Vagina (tissue), 2 donors: ENCODE data around the gene UTP11. TPM values are rescaled to one million over a fixed set of nuclear protein-coding genes. Genes with fewer than 3 reads are reported as not detected.

Experiments
- DNase-seq, 2 donors: peaks; one replicate each; pipeline ENCODE4 v3.0.0-alpha.2; 2017; ENCODE audit errors: extremely low spot score in 2 of 2
- H3K27ac ChIP-seq: fragments of 200-600 bp; sonication (generic); one replicate; pipeline ENCODE4 v1.5.1; 2019
- H3K27me3 ChIP-seq: fragments of 200-600 bp; sonication (generic); one replicate; pipeline ENCODE4 v1.5.1; 2019
- H3K36me3 ChIP-seq, 2 donors: fragments of 200-600 bp; sonication (generic); one replicate each; pipeline ENCODE4 v1.5.1; 2017 to 2019
- H3K4me1 ChIP-seq: fragments of 200-600 bp; sonication (generic); one replicate; pipeline ENCODE4 v1.5.1; 2019
- H3K4me3 ChIP-seq, 2 donors: fragments of 200-600 bp; sonication (generic); 1 replicate in 1 of 2; 2 replicates in 1 of 2; pipeline ENCODE4 v1.5.1; 2016 to 2019
- H3K9me3 ChIP-seq: fragments of 200-600 bp; sonication (generic); one replicate; pipeline ENCODE4 v1.5.1; 2019
- CTCF ChIP-seq, 3 experiments: fragments of 450-650 bp in 2 of 3; fragments of 200-600 bp in 1 of 3; sonication (generic) in 1 of 3; IDR thresholded peaks; one replicate each; pipeline ENCODE4 v1.5.1; 2017 to 2019; ENCODE audit warnings: antibody characterized with exemption in 3 of 3, mild to moderate bottlenecking in 2 of 3, moderate library complexity in 2 of 3
- POLR2A ChIP-seq, 2 donors: fragments of 450-650 bp; IDR thresholded peaks; one replicate each; pipeline ENCODE4 v1.6.1; 2017; ENCODE audit warnings: antibody characterized with exemption in 2 of 2, mild to moderate bottlenecking in 2 of 2, moderate library complexity in 2 of 2
- POLR2AphosphoS5 ChIP-seq, 2 donors: sonication (generic); formaldehyde crosslinking; IDR thresholded peaks; one replicate each; pipeline ENCODE4 v1.9.0; 2017; ENCODE audit warnings: antibody characterized with exemption in 2 of 2, mild to moderate bottlenecking in 2 of 2, low read depth in 1 of 2; ENCODE audit not compliant: insufficient read depth in 1 of 2
- intact Hi-C: fragments of 100-400 bp; cut with DNase I; formaldehyde crosslinking; loops from one replicate; pipeline ENCODE4 v1.15.1; 2023
- total RNA-seq: library from RNA; depleted of rRNA; stranded (reverse); fragments of >200 nt; gene quantifications from one replicate; pipeline ENCODE4 v1.2.3, GENCODE V29; 2016

UTP11 gene
- total RNA-seq, 1 donor from 2014 or later: 18.7 TPM

DNA sequence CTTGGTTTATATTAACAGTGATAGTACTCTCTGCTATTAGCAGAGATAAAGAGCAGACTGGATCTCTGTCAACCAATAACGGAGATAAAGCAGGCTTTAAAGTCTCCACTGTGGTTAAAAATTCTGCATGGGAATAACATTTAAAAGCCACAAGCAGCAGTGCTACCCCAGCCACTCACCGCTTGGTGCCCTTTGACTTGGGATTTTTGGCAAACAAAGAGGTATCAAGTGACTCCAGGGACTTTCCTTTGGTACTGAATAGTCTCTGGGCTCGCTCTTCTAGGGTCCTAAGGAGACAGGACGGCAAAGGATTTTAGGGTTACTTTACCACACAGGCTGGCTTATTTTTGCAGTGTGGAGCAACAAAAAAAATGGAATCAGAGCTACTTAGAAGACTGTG lies 34.0 kb upstream of the UTP11 start:
- Histone ChIP-seq H3K36me3 (peaks cover 0 to 86% of the 10 kb centered on the region in 2 donors), H3K4me3 (no peak overlapping the region), H3K27me3 (no peaks in the 10 kb centered on the region), H3K9me3 (no peaks in the 10 kb centered on the region), H3K27ac (no peak overlapping the region), H3K4me1 (no peaks in the 10 kb centered on the region)
- intact Hi-C loops: no loop called here
- TF ChIP-seq POLR2AphosphoS5 (IDR thresholded peaks at IDR 0.05; ENCODE audit: insufficient read depth in 1 of 2, low read depth in 1 of 2) (no peak), CTCF (IDR thresholded peaks at IDR 0.05) (no peak), POLR2A (IDR thresholded peaks at IDR 0.05) (no peak)
- no peak for DNase-seq

DNA sequence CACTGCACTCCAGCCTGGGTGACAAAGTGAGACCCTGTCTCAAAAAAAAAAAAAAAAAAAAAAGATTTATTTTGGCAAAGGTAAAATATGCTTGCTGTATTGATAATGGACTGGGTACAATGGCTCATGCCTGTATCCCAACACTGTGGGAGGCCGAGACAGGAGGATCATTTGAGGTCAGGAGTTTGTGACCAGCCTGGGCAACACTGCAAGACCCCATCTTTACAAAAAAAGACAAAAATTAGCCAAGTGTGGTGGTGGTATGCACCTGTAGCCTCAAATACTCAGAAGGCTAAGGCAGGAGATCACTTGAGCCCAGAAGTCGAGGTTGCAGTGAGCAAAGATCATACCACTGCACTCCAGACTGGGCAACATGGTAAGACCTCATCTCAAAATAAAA lies 29.0 kb upstream of the UTP11 start:
- TF ChIP-seq POLR2AphosphoS5 (IDR thresholded peaks at IDR 0.05; ENCODE audit: insufficient read depth in 1 of 2, low read depth in 1 of 2): no peak
- TF ChIP-seq POLR2A (IDR thresholded peaks at IDR 0.05): no peak
- no peak for TF ChIP-seq CTCF (IDR thresholded peaks at IDR 0.05)

GRCh38 chr1:37987679-37988078 lies 24.9 kb upstream of the UTP11 start:
- intact Hi-C loops: no loop called here
- H3K4me3 ChIP-seq: no peak overlapping the region
- no peak overlapping the region for H3K27ac ChIP-seq
- H3K4me1 ChIP-seq: peaks cover 21% of the 10 kb centered on the region
- peaks cover 5 to 48% of the 10 kb centered on the region in 2 donors for H3K36me3 ChIP-seq
- no peak for DNase-seq
- H3K9me3 ChIP-seq: no peaks in the 10 kb centered on the region
- H3K27me3 ChIP-seq: no peaks in the 10 kb centered on the region
- TF ChIP-seq CTCF (IDR thresholded peaks at IDR 0.05) (no peak), POLR2A (IDR thresholded peaks at IDR 0.05) (no peak), POLR2AphosphoS5 (IDR thresholded peaks at IDR 0.05; ENCODE audit: insufficient read depth in 1 of 2, low read depth in 1 of 2) (no peak)

More for the DNA sequence above, 29.0 kb upstream of the UTP11 start:
- Histone ChIP-seq H3K27me3 (no peaks in the 10 kb centered on the region), H3K36me3 (peaks cover 5 to 90% of the 10 kb centered on the region in 2 donors), H3K4me1 (peaks cover 8% of the 10 kb centered on the region), H3K4me3 (no peak overlapping the region), H3K9me3 (no peaks in the 10 kb centered on the region), H3K27ac (no peak overlapping the region)
- intact Hi-C loops: no loop called here
- DNase-seq: no peak

- Histone ChIP-seq H3K4me3 (peak overlapping the region; percentile 82 to 90), H3K36me3 (peaks cover 1 to 31% of the 10 kb centered on the region in 2 donors), H3K9me3 (no peaks in the 10 kb centered on the region), H3K27me3 (no peaks in the 10 kb centered on the region), H3K27ac (peak overlapping the region; percentile 74), H3K4me1 (peaks cover 21% of the 10 kb centered on the region)
- TF ChIP-seq POLR2A (IDR thresholded peaks at IDR 0.05) (no peak), CTCF (IDR thresholded peaks at IDR 0.05) (no peak), POLR2AphosphoS5 (IDR thresholded peaks at IDR 0.05; ENCODE audit: insufficient read depth in 1 of 2, low read depth in 1 of 2) (no peak)
- no peak for DNase-seq
- intact Hi-C loops: no loop called here
Measured at GRCh38 chr1:37989361-37989930, 23.1 kb upstream of the UTP11 start.

GRCh38 chr1:37994886-37995566 lies 17.5 kb upstream of the UTP11 start:
- intact Hi-C loops: no loop called here
- TF ChIP-seq POLR2A (IDR thresholded peaks at IDR 0.05) (no peak), CTCF (IDR thresholded peaks at IDR 0.05) (no peak), POLR2AphosphoS5 (IDR thresholded peaks at IDR 0.05; ENCODE audit: insufficient read depth in 1 of 2, low read depth in 1 of 2) (no peak)
- Histone ChIP-seq H3K27ac (peak overlapping the region; percentile 93), H3K4me1 (peaks cover 47% of the 10 kb centered on the region), H3K4me3 (peak overlapping the region; percentile 54 to 57), H3K36me3 (no peaks in the 10 kb centered on the region), H3K27me3 (no peaks in the 10 kb centered on the region), H3K9me3 (no peaks in the 10 kb centered on the region)
- DNase-seq: peak in 1 of 2 donors; percentile 85
